Muscle layer of colon (tissue), 2 donors: Measurements from ENCODE around the gene TMED8.

Experiments
- H3K27ac ChIP-seq: one replicate; pipeline ENCODE4 v1.7.0; 2013; ENCODE audit warnings: low read depth, mild to moderate bottlenecking, low read length, moderate library complexity
- H3K27me3 ChIP-seq, 2 donors: one replicate each; pipeline ENCODE4 v1.7.0; 2013; ENCODE audit warnings: low read length in 2 of 2, mild to moderate bottlenecking in 2 of 2; ENCODE audit not compliant: insufficient read depth in 2 of 2, control insufficient read depth in 1 of 2
- H3K36me3 ChIP-seq: one replicate; pipeline ENCODE4 v1.7.0; 2013; ENCODE audit warnings: mild to moderate bottlenecking, low read length; ENCODE audit not compliant: insufficient read depth
- H3K4me1 ChIP-seq: one replicate; pipeline ENCODE4 v1.7.0; 2013; ENCODE audit warnings: mild to moderate bottlenecking, low read length; ENCODE audit not compliant: insufficient read depth
- H3K4me3 ChIP-seq, 2 donors: one replicate each; pipeline ENCODE4 v1.7.0; 2013; ENCODE audit warnings: low read length in 2 of 2, low read depth in 1 of 2, mild to moderate bottlenecking in 1 of 2, moderate library complexity in 1 of 2
- H3K9ac ChIP-seq: one replicate; pipeline ENCODE4 v1.7.0; 2013; ENCODE audit warnings: low read length
- H3K9me3 ChIP-seq: one replicate; pipeline ENCODE4 v1.7.0; 2013; ENCODE audit warnings: mild to moderate bottlenecking, low read length
- donor health status: abdominal sarcoma.
- donor health status: Adenocarcinoma of cecum.

TMED8 gene

DNA sequence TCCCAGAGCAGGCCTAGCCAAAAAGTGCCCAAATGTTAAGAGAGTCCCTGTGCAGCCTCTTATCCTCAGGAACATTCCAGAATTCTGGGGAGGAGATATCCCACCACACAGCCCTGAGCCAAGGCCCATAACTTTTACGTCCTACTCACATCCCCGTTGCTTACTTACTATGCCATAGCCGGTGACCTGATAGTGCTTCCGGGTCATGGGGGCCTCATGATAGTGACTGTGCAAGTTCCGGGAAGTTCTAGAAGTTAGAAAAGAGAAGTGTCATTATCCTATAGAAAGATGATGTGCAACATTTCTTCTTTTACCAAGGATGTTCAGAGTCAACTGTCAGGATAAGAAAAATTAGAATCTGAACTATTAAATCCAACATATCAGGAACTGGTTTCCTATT lies 90.3 kb downstream of the TMED8 start:
- Histone ChIP-seq H3K4me3 (no peak overlapping the region), H3K9ac (no peak overlapping the region), H3K27me3 (no peaks in the 10 kb centered on the region), H3K4me1 (no peaks in the 10 kb centered on the region), H3K27ac (no peak overlapping the region), H3K36me3 (peaks cover 70% of the 10 kb centered on the region), H3K9me3 (no peaks in the 10 kb centered on the region)
